ENCODE results near the gene RNF112. TPM values are rescaled to one million over a fixed set of nuclear protein-coding genes. Genes with fewer than 3 reads are reported as not detected.

RNF112 gene
- total RNA-seq, 1 donor from 2014 or later = 0.86 TPM

DNA sequence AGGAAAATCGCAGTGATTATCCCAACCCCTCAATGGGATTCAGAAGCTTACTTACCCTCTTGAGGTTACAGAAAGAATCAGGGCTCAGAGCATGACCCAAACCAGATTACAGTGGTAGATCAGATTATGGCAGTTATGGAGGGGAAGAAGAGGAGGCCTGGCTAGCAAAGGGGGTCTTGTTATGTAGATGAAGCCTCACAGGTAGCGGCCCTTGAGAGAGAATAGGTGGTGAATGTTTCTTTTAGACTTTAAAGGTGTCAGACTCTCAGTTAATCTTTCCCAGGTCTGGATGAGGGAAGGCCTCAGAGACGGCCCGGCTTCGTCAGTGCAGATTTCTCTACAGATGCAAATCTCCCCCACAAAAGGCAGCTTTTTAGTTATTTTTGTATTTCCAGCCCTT is 15.6 kb downstream of the RNF112 start:
- TF ChIP-seq EZH2phosphoT487 (IDR thresholded peaks at IDR 0.05) (no peak), EZH2 (IDR thresholded peaks at IDR 0.05) (no peak)
- TF ChIP-seq, protein P1, sequence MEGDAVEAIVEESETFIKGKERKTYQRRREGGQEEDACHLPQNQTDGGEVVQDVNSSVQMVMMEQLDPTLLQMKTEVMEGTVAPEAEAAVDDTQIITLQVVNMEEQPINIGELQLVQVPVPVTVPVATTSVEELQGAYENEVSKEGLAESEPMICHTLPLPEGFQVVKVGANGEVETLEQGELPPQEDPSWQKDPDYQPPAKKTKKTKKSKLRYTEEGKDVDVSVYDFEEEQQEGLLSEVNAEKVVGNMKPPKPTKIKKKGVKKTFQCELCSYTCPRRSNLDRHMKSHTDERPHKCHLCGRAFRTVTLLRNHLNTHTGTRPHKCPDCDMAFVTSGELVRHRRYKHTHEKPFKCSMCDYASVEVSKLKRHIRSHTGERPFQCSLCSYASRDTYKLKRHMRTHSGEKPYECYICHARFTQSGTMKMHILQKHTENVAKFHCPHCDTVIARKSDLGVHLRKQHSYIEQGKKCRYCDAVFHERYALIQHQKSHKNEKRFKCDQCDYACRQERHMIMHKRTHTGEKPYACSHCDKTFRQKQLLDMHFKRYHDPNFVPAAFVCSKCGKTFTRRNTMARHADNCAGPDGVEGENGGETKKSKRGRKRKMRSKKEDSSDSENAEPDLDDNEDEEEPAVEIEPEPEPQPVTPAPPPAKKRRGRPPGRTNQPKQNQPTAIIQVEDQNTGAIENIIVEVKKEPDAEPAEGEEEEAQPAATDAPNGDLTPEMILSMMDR (IDR thresholded peaks at IDR 0.05) = no peak
- H3K9ac ChIP-seq = no peak overlapping the region
- H3K36me3 ChIP-seq = no peaks in the 10 kb centered on the region
- no peaks in the 10 kb centered on the region for H3K36me3 Mint-ChIP-seq
- H3K4me3 Mint-ChIP-seq = no peak overlapping the region
- H3K4me3 ChIP-seq = no peak overlapping the region
- peaks cover 9% of the 10 kb centered on the region for H3K4me1 Mint-ChIP-seq
- H4K20me1 ChIP-seq (ENCODE audit: low read depth) = no peaks in the 10 kb centered on the region
- H3K79me2 ChIP-seq (ENCODE audit: low read depth) = no peaks in the 10 kb centered on the region
- no peak for DNase-seq (ENCODE audit: low spot score)
- H3K9me3 Mint-ChIP-seq = no peaks in the 10 kb centered on the region
- no peak overlapping the region for H3K27ac ChIP-seq
- no peak overlapping the region for H3K27ac Mint-ChIP-seq
- H3F3A ChIP-seq (ENCODE audit: low read depth) = peaks cover 24% of the 10 kb centered on the region
- no peaks in the 10 kb centered on the region for H3K9me3 ChIP-seq (ENCODE audit: low read depth)
- no peak overlapping the region for H3K4me2 ChIP-seq
- no peaks in the 10 kb centered on the region for H3K27me3 ChIP-seq
- H3K27me3 Mint-ChIP-seq (ENCODE audit: insufficient read depth, low read depth) = peaks cover 3% of the 10 kb centered on the region
- H2AFZ ChIP-seq (replicated peaks) = peak overlapping the region; percentile 22
- peaks cover 19% of the 10 kb centered on the region for H3K4me1 ChIP-seq

DNA sequence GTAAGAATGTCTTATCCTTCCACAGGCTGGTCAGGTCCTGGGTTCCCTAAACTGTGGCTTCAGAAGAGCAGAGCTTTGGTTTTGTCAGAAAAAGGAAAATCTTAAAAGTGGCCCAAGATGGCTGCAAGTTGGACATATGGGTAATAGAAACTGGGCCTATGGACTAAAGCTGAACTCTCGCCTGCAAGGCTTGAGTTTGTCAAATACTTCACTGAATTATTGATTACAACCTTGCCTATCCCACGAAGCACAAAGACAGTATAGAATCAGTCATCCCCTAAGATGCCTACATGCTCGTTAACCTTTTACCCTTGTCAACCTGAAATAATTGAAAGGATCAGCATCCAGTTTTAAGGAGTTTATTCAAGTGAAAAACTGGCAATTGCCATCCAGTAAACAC is 20.7 kb downstream of the RNF112 start:
- Histone ChIP-seq H3K27ac (peak overlapping the region; percentile 89), H3K4me3 (no peak overlapping the region), H3K79me2 (ENCODE audit: low read depth) (no peaks in the 10 kb centered on the region), H3K4me1 (peaks cover 57% of the 10 kb centered on the region), H3K27me3 (no peaks in the 10 kb centered on the region), H2AFZ (replicated peaks) (no peak overlapping the region), H3K9me3 (ENCODE audit: low read depth) (no peaks in the 10 kb centered on the region), H3K36me3 (no peaks in the 10 kb centered on the region), H3K4me2 (peak overlapping the region; percentile 43), H3K9ac (no peak overlapping the region), H4K20me1 (ENCODE audit: low read depth) (no peaks in the 10 kb centered on the region), H3F3A (ENCODE audit: low read depth) (peaks cover 63% of the 10 kb centered on the region)
- Mint-ChIP-seq H3K27ac (peak overlapping the region; percentile 88), H3K4me3 (no peak overlapping the region), H3K27me3 (ENCODE audit: insufficient read depth, low read depth) (peaks cover 2% of the 10 kb centered on the region), H3K4me1 (peaks cover 36% of the 10 kb centered on the region), H3K9me3 (no peaks in the 10 kb centered on the region), H3K36me3 (no peaks in the 10 kb centered on the region)
- peak; percentile 55 for DNase-seq (ENCODE audit: low spot score)
- TF ChIP-seq, protein P1 (IDR thresholded peaks at IDR 0.05) = no peak
- no peak for TF ChIP-seq EZH2 (IDR thresholded peaks at IDR 0.05)
- no peak for TF ChIP-seq EZH2phosphoT487 (IDR thresholded peaks at IDR 0.05)

DNA sequence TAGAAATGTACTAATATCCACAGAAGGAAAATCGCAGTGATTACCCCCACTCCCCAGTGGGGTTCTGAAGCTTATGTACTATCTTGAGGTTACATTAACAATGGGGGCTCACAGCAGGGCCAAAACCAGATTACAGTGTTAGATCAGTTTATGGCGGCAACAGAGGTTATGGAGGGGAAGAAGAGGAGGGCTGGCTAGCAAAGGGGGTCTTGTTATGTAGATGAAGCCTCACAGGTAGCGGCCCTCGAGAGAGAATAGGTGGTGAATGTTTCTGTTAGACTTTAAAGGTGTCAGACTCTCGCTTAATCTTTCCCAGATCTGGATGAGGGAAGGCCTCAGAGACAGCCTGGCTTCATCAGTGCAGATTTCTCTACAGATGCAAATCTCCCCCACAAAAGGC is 22.2 kb downstream of the RNF112 start:
- Histone ChIP-seq H3K4me2 (peak overlapping the region; percentile 33), H3K27me3 (no peaks in the 10 kb centered on the region), H3K4me1 (peaks cover 63% of the 10 kb centered on the region), H2AFZ (replicated peaks) (no peak overlapping the region), H3K9me3 (ENCODE audit: low read depth) (no peaks in the 10 kb centered on the region), H3K36me3 (no peaks in the 10 kb centered on the region), H3K9ac (no peak overlapping the region), H3K27ac (no peak overlapping the region), H4K20me1 (ENCODE audit: low read depth) (no peaks in the 10 kb centered on the region), H3F3A (ENCODE audit: low read depth) (peaks cover 67% of the 10 kb centered on the region), H3K4me3 (no peak overlapping the region), H3K79me2 (ENCODE audit: low read depth) (no peaks in the 10 kb centered on the region)
- peaks cover 40% of the 10 kb centered on the region for H3K4me1 Mint-ChIP-seq
- H3K9me3 Mint-ChIP-seq = no peaks in the 10 kb centered on the region
- no peak for TF ChIP-seq EZH2phosphoT487 (IDR thresholded peaks at IDR 0.05)
- TF ChIP-seq EZH2 (IDR thresholded peaks at IDR 0.05) = no peak
- TF ChIP-seq, protein P1 (IDR thresholded peaks at IDR 0.05) = no peak
- H3K27ac Mint-ChIP-seq = peak overlapping the region; percentile 38
- peak overlapping the region; percentile 22 for H3K4me3 Mint-ChIP-seq
- H3K27me3 Mint-ChIP-seq (ENCODE audit: insufficient read depth, low read depth) = no peaks in the 10 kb centered on the region
- peak; percentile 29 for DNase-seq (ENCODE audit: low spot score)
- H3K36me3 Mint-ChIP-seq = no peaks in the 10 kb centered on the region
